ENCODE measurements around the gene TMTC2. TPM values are rescaled to one million over a fixed set of nuclear protein-coding genes. Genes with fewer than 3 reads are reported as not detected.

Gene TMTC2
- total and polyA plus RNA-seq, 2 donors (not counting 3 experiments of a cell fraction or from before 2014, with no cell fraction given) = 4.1 to 7.8 TPM

GRCh38 chr12:82665142-82665923, 21.4 kb upstream of the TMTC2 start:
- no peak overlapping the region for H2AFZ ChIP-seq (ENCODE audit: low read depth, low read length)
- no TSS peak for BruUV-seq (replicated peaks)
- intact Hi-C loops (cut with micrococcal nuclease) = no loop called here
- no peaks in the 10 kb centered on the region for H3K4me1 ChIP-seq (ENCODE audit: control insufficient read depth, extremely low read depth, insufficient read depth, low read length)
- peaks cover 0 to 3% of the 10 kb centered on the region in 2 experiments for H3K27me3 ChIP-seq (ENCODE audit: control insufficient read depth in 2 of 2, insufficient read depth in 2 of 2, low read length in 2 of 2)
- H3K4me2 ChIP-seq (ENCODE audit: insufficient read depth, low read length) = no peak overlapping the region
- no peaks in the 10 kb centered on the region for H4K20me1 ChIP-seq (replicated peaks; ENCODE audit: control insufficient read depth, extremely low read depth, insufficient read depth, low read length)
- no peaks in the 10 kb centered on the region for H3K9me3 ChIP-seq (replicated peaks; ENCODE audit: control insufficient read depth, insufficient read depth, low read length)
- no peak overlapping the region for H3K9ac ChIP-seq (replicated peaks; ENCODE audit: extremely low read depth, insufficient read depth, low read length)
- no peak overlapping the region for H3K27ac ChIP-seq (ENCODE audit: insufficient read depth, low read depth, low read length)
- POLR2A ChIA-PET = no interaction called here
- no peaks in the 10 kb centered on the region for H3K36me3 ChIP-seq (ENCODE audit: control insufficient read depth in 2 of 2, extremely low read depth in 1 of 2, insufficient read depth in 2 of 2, low read length in 2 of 2)
- H3K79me2 ChIP-seq (ENCODE audit: control insufficient read depth, insufficient read depth, low read length) = no peaks in the 10 kb centered on the region
- TF ChIP-seq FOS (IDR thresholded peaks at IDR 0.05; ENCODE audit: borderline replicate concordance, insufficient read depth, low read length) (no peak), CTCF (IDR thresholded peaks at IDR 0.05; ENCODE audit: extremely low read depth in 1 of 2, insufficient read depth in 1 of 2, low read depth in 1 of 2, low read length in 2 of 2) (no peak), EZH2 (IDR thresholded peaks at IDR 0.05; ENCODE audit: borderline replicate concordance, low read depth, low read length, severe bottlenecking) (no peak), GATA2 (IDR thresholded peaks at IDR 0.05; ENCODE audit: insufficient read depth, insufficient read length, low read depth, low read length) (no peak), POLR2AphosphoS5 (IDR thresholded peaks at IDR 0.05; ENCODE audit: insufficient read depth, low read depth, low read length) (no peak), JUN (IDR thresholded peaks at IDR 0.05; ENCODE audit: borderline replicate concordance, insufficient read depth, insufficient read length, low read depth) (no peak), POLR2A (IDR thresholded peaks at IDR 0.05; ENCODE audit: low read depth, low read length) (no peak), MYC (IDR thresholded peaks at IDR 0.05; ENCODE audit: low read depth, low read length) (no peak)
- TF ChIP-seq, protein P1, sequence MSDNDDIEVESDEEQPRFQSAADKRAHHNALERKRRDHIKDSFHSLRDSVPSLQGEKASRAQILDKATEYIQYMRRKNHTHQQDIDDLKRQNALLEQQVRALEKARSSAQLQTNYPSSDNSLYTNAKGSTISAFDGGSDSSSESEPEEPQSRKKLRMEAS (IDR thresholded peaks at IDR 0.05; ENCODE audit: insufficient read depth, insufficient read length) = no peak
- dilution Hi-C loops (cut with MboI; ENCODE audit: extremely low pct_ligation_motif_present, low sequenced_read_pairs) = no loop called here
- no peaks in the 10 kb centered on the region for H3K9me1 ChIP-seq (replicated peaks; ENCODE audit: control insufficient read depth, extremely low read depth, insufficient read depth, low read length)
- no peak for DNase-seq (ENCODE audit: low read depth, low spot score)
- no peak overlapping the region for H3K4me3 ChIP-seq (replicated peaks in 1 of 3; ENCODE audit: insufficient read depth in 1 of 3, low read depth in 1 of 3, low read length in 3 of 3)
- CTCF ChIA-PET = interaction anchor here (0.8 kb wide), 1 partner anchor 21 kb away, joined by 3 read pairs; no protein-coding TSS in a partner anchor
- FAIRE-seq = no peak
